Muscle of back (tissue), 13 donors: Measurements from ENCODE around the gene PRAMEF20. TPM values are rescaled to one million over a fixed set of nuclear protein-coding genes. Genes with fewer than 3 reads are reported as not detected.
"Not testable (repeated sequence)": the region's sequence is repeated elsewhere in the genome, so short reads cannot be mapped to it uniquely, and the experiment has no call there.

Experiments
- DNase-seq, 3 donors: peaks; one replicate each; pipeline versions ENCODE4 v3.0.0 to v3.0.0-alpha.2; 2013
- long read RNA-seq, 9 donors: transcript quantifications; one replicate each; lab custom pipeline, GENCODE V29; 2026
- polyA plus RNA-seq, 10 donors: library from polyadenylated mRNA; unstranded; fragments of 120-200 nt; gene quantifications; one replicate each; pipeline ENCODE4 v1.2.1, GENCODE V29; 2013; ENCODE audit not compliant: insufficient read length in 10 of 10

The PRAMEF20 gene
- under 1 TPM in 1 of 10 donors, not detected in 9; 0.20 TPM for polyA plus RNA-seq
- long read RNA-seq, donor 1, result 0 reads
- long read RNA-seq, donor 2, result 0 reads
- long read RNA-seq, donor 3, result 0 reads
- long read RNA-seq, donor 4, result 0 reads
- long read RNA-seq, donor 5, partial matches to known transcripts, result 0 of 27 reads
- long read RNA-seq, donor 5, other reads (novel, unspliced or antisense), result 27 of 27 reads
- long read RNA-seq, donor 6, result 0 reads
- long read RNA-seq, donor 7, result 0 reads
- long read RNA-seq, donor 8, result 0 reads
- long read RNA-seq, donor 9, result 0 reads

- not testable (repeated sequence) for DNase-seq
These were observed at the start of gene PRAMEF20 for GRCh38 chr1:13410150-13410549. Gene PRAMEF20 (plus strand): TSS chr1:13410450. CDS start chr1:13416355, 5,905 bp downstream.

GRCh38 chr1:13362364-13362763 is 47.9 kb upstream of the PRAMEF20 start:
- not testable (repeated sequence) for DNase-seq

GRCh38 chr1:13364928-13365327 is 45.3 kb upstream of the PRAMEF20 start:
- not testable (repeated sequence) for DNase-seq

GRCh38 chr1:13366536-13366935 is 43.7 kb upstream of the PRAMEF20 start:
- DNase-seq, result not testable (repeated sequence)

- DNase-seq, result not testable (repeated sequence)
These were observed 41.7 kb upstream of the PRAMEF20 start for GRCh38 chr1:13368544-13368943.

- DNase-seq, result not testable (repeated sequence)
These were observed 31.3 kb upstream of the PRAMEF20 start for GRCh38 chr1:13378983-13379382.

- DNase-seq, result not testable (repeated sequence)
These were observed 29.9 kb upstream of the PRAMEF20 start for GRCh38 chr1:13380380-13380779.

- not testable (repeated sequence) for DNase-seq
These were observed 20.9 kb upstream of the PRAMEF20 start, which contains the start of gene PRAMEF17 for GRCh38 chr1:13389332-13389731. Gene PRAMEF17 (plus strand): TSS chr1:13389632. CDS start chr1:13389658, 26 bp downstream.

- not testable (repeated sequence) for DNase-seq
These were observed 17.2 kb upstream of the PRAMEF20 start for GRCh38 chr1:13393004-13393403.

GRCh38 chr1:13394761-13395160 is 15.5 kb upstream of the PRAMEF20 start:
- DNase-seq, result not testable (repeated sequence)

- not testable (repeated sequence) for DNase-seq
These were observed 14.9 kb upstream of the PRAMEF20 start for GRCh38 chr1:13395311-13395710.

- DNase-seq, result no peak
These were observed 2.4 kb upstream of the PRAMEF20 start for GRCh38 chr1:13407811-13408210.

- DNase-seq, result no peak
These were observed 20.2 kb downstream of the PRAMEF20 start for GRCh38 chr1:13430495-13430894.

GRCh38 chr1:13432251-13432650 is 22.0 kb downstream of the PRAMEF20 start:
- no peak for DNase-seq

- DNase-seq, result not testable (repeated sequence)
These were observed 23.6 kb downstream of the PRAMEF20 start for GRCh38 chr1:13433694-13434358.

- no peak for DNase-seq
These were observed 25.2 kb downstream of the PRAMEF20 start for GRCh38 chr1:13435458-13435857.

- not testable (repeated sequence) for DNase-seq
These were observed 29.0 kb downstream of the PRAMEF20 start for GRCh38 chr1:13439104-13439783.

GRCh38 chr1:13443335-13443979 is 33.2 kb downstream of the PRAMEF20 start:
- DNase-seq, result no peak

- no peak for DNase-seq
These were observed 40.0 kb downstream of the PRAMEF20 start for GRCh38 chr1:13450204-13450603.

- peak in 1 of 3 donors; percentile 34 for DNase-seq
These were observed 41.2 kb downstream of the PRAMEF20 start for GRCh38 chr1:13451399-13451965.

- DNase-seq, result no peak
These were observed 46.8 kb downstream of the PRAMEF20 start for GRCh38 chr1:13456904-13457532.
